Activated CD8-positive, alpha-beta memory T cell treated with anti-CD3 and anti-CD28 coated beads, Interleukin-2, amount 10 ng/mL, durations not matched to agents 7 days and 5 days (primary cell): ENCODE measurements around the gene PHF23. TPM values are rescaled to one million over a fixed set of nuclear protein-coding genes. Genes with fewer than 3 reads are reported as not detected.

ENCODE experiments used
- ATAC-seq: fragments of 150-1000 bp; cut with Tn5 transposase; one replicate; pipeline ENCODE4 v1.10.0; 2021; ENCODE audit warnings: moderate library complexity
- CTCF ChIA-PET: fragments of 350-600 bp; sonication (Branson Sonifier 250); formaldehyde crosslinking; loops from one replicate; lab custom pipeline; 2021; ENCODE audit warnings: antibody characterized with exemption; lab: Charles Lee
- DNase-seq: peaks from one replicate; pipeline ENCODE4 v3.0.0-alpha.2; 2020
- H3K27ac Mint-ChIP-seq: one replicate; pipeline ENCODE4 v1.8.0; 2021; ENCODE audit warnings: mild to moderate bottlenecking, mixed read lengths
- H3K27me3 Mint-ChIP-seq: one replicate; pipeline ENCODE4 v1.8.0; 2021; ENCODE audit warnings: mixed read lengths
- H3K36me3 Mint-ChIP-seq: one replicate; pipeline ENCODE4 v1.8.0; 2021; ENCODE audit warnings: mild to moderate bottlenecking, mixed read lengths
- H3K4me1 Mint-ChIP-seq: one replicate; pipeline ENCODE4 v1.8.0; 2021; ENCODE audit warnings: mixed read lengths
- H3K4me3 Mint-ChIP-seq: one replicate; pipeline ENCODE4 v1.8.0; 2021; ENCODE audit warnings: mild to moderate bottlenecking, moderate library complexity, mixed read lengths
- H3K9me3 Mint-ChIP-seq: one replicate; pipeline ENCODE4 v1.8.0; 2022; ENCODE audit warnings: low read depth, mixed read lengths
- total RNA-seq, 2 experiments: library from RNA; stranded (reverse); gene quantifications; one replicate each; pipeline ENCODE4 v1.2.3, GENCODE V29; 2021

PHF23 gene
- total RNA-seq, 2 experiments from 2014 or later = 42.1 to 53.2 TPM

- no peak for ATAC-seq
- H3K27me3 Mint-ChIP-seq = peaks cover 14% of the 10 kb centered on the region
- H3K4me3 Mint-ChIP-seq = no peak overlapping the region
- no peak for DNase-seq
- H3K4me1 Mint-ChIP-seq = peaks cover 28% of the 10 kb centered on the region
- CTCF ChIA-PET = no interaction called here
- H3K27ac Mint-ChIP-seq = no peak overlapping the region
- H3K9me3 Mint-ChIP-seq = no peaks in the 10 kb centered on the region
- no peaks in the 10 kb centered on the region for H3K36me3 Mint-ChIP-seq
Observed at GRCh38 chr17:7208027-7208571, 31.2 kb downstream of the PHF23 start.

- Mint-ChIP-seq H3K27me3 (peaks cover 11% of the 10 kb centered on the region), H3K27ac (peak overlapping the region; percentile 27), H3K4me3 (no peak overlapping the region), H3K9me3 (no peaks in the 10 kb centered on the region), H3K4me1 (peaks cover 27% of the 10 kb centered on the region), H3K36me3 (no peaks in the 10 kb centered on the region)
- CTCF ChIA-PET = interaction anchor here (1.2 to 1.4 kb wide), 2 partner anchors 89 to 155 kb away, joined by 4 read pairs; no protein-coding TSS in a partner anchor
- DNase-seq (no peak), ATAC-seq (no peak)
Observed at GRCh38 chr17:7207120-7208001, 31.9 kb downstream of the PHF23 start.

- peak overlapping the region; percentile 69 for H3K4me3 Mint-ChIP-seq
- H3K4me1 Mint-ChIP-seq = peaks cover 26% of the 10 kb centered on the region
- peak overlapping the region; percentile 84 for H3K27ac Mint-ChIP-seq
- peaks cover 5% of the 10 kb centered on the region for H3K27me3 Mint-ChIP-seq
- CTCF ChIA-PET = interaction anchor here (1.2 kb wide), 1 partner anchor 9 kb away, joined by 3 read pairs; no protein-coding TSS in a partner anchor
- H3K36me3 Mint-ChIP-seq = no peaks in the 10 kb centered on the region
- H3K9me3 Mint-ChIP-seq = no peaks in the 10 kb centered on the region
- ATAC-seq (no peak), DNase-seq (no peak)
Observed at GRCh38 chr17:7205561-7205960, 33.7 kb downstream of the PHF23 start.

- ATAC-seq = peak; percentile 87
- Mint-ChIP-seq H3K27me3 (peaks cover under 1% of the 10 kb centered on the region), H3K27ac (peak overlapping the region; percentile 84), H3K9me3 (no peaks in the 10 kb centered on the region), H3K36me3 (no peaks in the 10 kb centered on the region), H3K4me1 (peaks cover 24% of the 10 kb centered on the region), H3K4me3 (peak overlapping the region; percentile 69)
- peak; percentile 97 for DNase-seq
- CTCF ChIA-PET = interaction anchor here (1.0 to 1.2 kb wide), 4 partner anchors 10 to 159 kb away, joined by 3 to 4 read pairs (median 4); no protein-coding TSS in a partner anchor
Observed at GRCh38 chr17:7204828-7205461, 34.3 kb downstream of the PHF23 start.

- DNase-seq (no peak), ATAC-seq (no peak)
- CTCF ChIA-PET = interaction anchor here (1.0 to 1.2 kb wide), 3 partner anchors 16 to 159 kb away, joined by 3 to 4 read pairs (median 4); no protein-coding TSS in a partner anchor
- peak overlapping the region; percentile 69 for H3K4me3 Mint-ChIP-seq
- H3K9me3 Mint-ChIP-seq = no peaks in the 10 kb centered on the region
- no peaks in the 10 kb centered on the region for H3K36me3 Mint-ChIP-seq
- peak overlapping the region; percentile 84 for H3K27ac Mint-ChIP-seq
- no peaks in the 10 kb centered on the region for H3K27me3 Mint-ChIP-seq
- peaks cover 24% of the 10 kb centered on the region for H3K4me1 Mint-ChIP-seq
Observed at GRCh38 chr17:7204336-7204735, 34.9 kb downstream of the PHF23 start.

GRCh38 chr17:7203391-7203790 is 35.9 kb downstream of the PHF23 start:
- H3K9me3 Mint-ChIP-seq = no peaks in the 10 kb centered on the region
- H3K4me1 Mint-ChIP-seq = peaks cover 24% of the 10 kb centered on the region
- no peak for ATAC-seq
- H3K36me3 Mint-ChIP-seq = no peaks in the 10 kb centered on the region
- H3K27me3 Mint-ChIP-seq = no peaks in the 10 kb centered on the region
- CTCF ChIA-PET = no interaction called here
- DNase-seq = no peak
- no peak overlapping the region for H3K27ac Mint-ChIP-seq
- no peak overlapping the region for H3K4me3 Mint-ChIP-seq

GRCh38 chr17:7196651-7197401 is 42.4 kb downstream of the PHF23 start:
- Mint-ChIP-seq H3K4me1 (no peaks in the 10 kb centered on the region), H3K36me3 (no peaks in the 10 kb centered on the region), H3K9me3 (no peaks in the 10 kb centered on the region), H3K4me3 (no peak overlapping the region), H3K27ac (no peak overlapping the region), H3K27me3 (no peaks in the 10 kb centered on the region)
- CTCF ChIA-PET = interaction anchor here (0.9 to 1.8 kb wide), 2 partner anchors 19 to 151 kb away, joined by 3 to 4 read pairs; no protein-coding TSS in a partner anchor
- no peak for ATAC-seq
- DNase-seq = no peak

GRCh38 chr17:7195971-7196370 is 43.3 kb downstream of the PHF23 start:
- CTCF ChIA-PET = interaction anchor here (0.9 to 1.8 kb wide), 2 partner anchors 18 to 150 kb away, joined by 3 to 4 read pairs; no protein-coding TSS in a partner anchor
- no peaks in the 10 kb centered on the region for H3K4me1 Mint-ChIP-seq
- H3K27me3 Mint-ChIP-seq = no peaks in the 10 kb centered on the region
- no peaks in the 10 kb centered on the region for H3K9me3 Mint-ChIP-seq
- no peak overlapping the region for H3K27ac Mint-ChIP-seq
- H3K36me3 Mint-ChIP-seq = no peaks in the 10 kb centered on the region
- no peak for ATAC-seq
- no peak for DNase-seq
- H3K4me3 Mint-ChIP-seq = no peak overlapping the region

- DNase-seq (no peak), ATAC-seq (no peak)
- no peak overlapping the region for H3K4me3 Mint-ChIP-seq
- H3K27me3 Mint-ChIP-seq = no peaks in the 10 kb centered on the region
- H3K9me3 Mint-ChIP-seq = no peaks in the 10 kb centered on the region
- H3K4me1 Mint-ChIP-seq = no peaks in the 10 kb centered on the region
- CTCF ChIA-PET = no interaction called here
- H3K27ac Mint-ChIP-seq = no peak overlapping the region
- H3K36me3 Mint-ChIP-seq = no peaks in the 10 kb centered on the region
Observed at GRCh38 chr17:7192271-7192937, 46.9 kb downstream of the PHF23 start.

GRCh38 chr17:7191571-7192270 is 47.5 kb downstream of the PHF23 start:
- Mint-ChIP-seq H3K27me3 (no peaks in the 10 kb centered on the region), H3K9me3 (no peaks in the 10 kb centered on the region), H3K4me1 (no peaks in the 10 kb centered on the region), H3K27ac (no peak overlapping the region), H3K4me3 (no peak overlapping the region), H3K36me3 (no peaks in the 10 kb centered on the region)
- ATAC-seq = peak; percentile 62
- peak; percentile 57 for DNase-seq
- CTCF ChIA-PET = interaction anchor here (1.0 to 1.3 kb wide), 2 partner anchors 15 to 59 kb away, joined by 3 read pairs; no protein-coding TSS in a partner anchor

- CTCF ChIA-PET = interaction anchor here (1.0 to 1.3 kb wide), 2 partner anchors 14 to 58 kb away, joined by 3 read pairs; no protein-coding TSS in a partner anchor
- Mint-ChIP-seq H3K27me3 (no peaks in the 10 kb centered on the region), H3K9me3 (no peaks in the 10 kb centered on the region), H3K36me3 (no peaks in the 10 kb centered on the region), H3K4me1 (no peaks in the 10 kb centered on the region), H3K27ac (no peak overlapping the region), H3K4me3 (no peak overlapping the region)
- no peak for DNase-seq
- no peak for ATAC-seq
Observed at GRCh38 chr17:7191069-7191468, 48.2 kb downstream of the PHF23 start.
